Spinal cord (tissue), 10 donors: ENCODE measurements around the gene AGTRAP. TPM values are rescaled to one million over a fixed set of nuclear protein-coding genes. Genes with fewer than 3 reads are reported as not detected.

ENCODE experiments used
- DNase-seq, 6 donors: peaks; one replicate each; pipeline versions ENCODE4 v3.0.0 to v3.0.0-alpha.2; 2013 to 2015; ENCODE audit warnings: low spot score in 6 of 6, low read depth in 4 of 6
- H3K27ac ChIP-seq: one replicate; pipeline ENCODE4 v1.5.1; 2013; ENCODE audit warnings: low read depth, low read length, control low read depth
- H3K27me3 ChIP-seq: one replicate; pipeline ENCODE4 v1.6.1; 2013; ENCODE audit warnings: low read length; ENCODE audit not compliant: control insufficient read depth, insufficient read depth
- H3K36me3 ChIP-seq: one replicate; pipeline ENCODE4 v1.6.1; 2013; ENCODE audit warnings: low read length; ENCODE audit not compliant: control insufficient read depth, insufficient read depth
- H3K4me1 ChIP-seq: one replicate; pipeline ENCODE4 v1.6.1; 2013; ENCODE audit warnings: low read length; ENCODE audit not compliant: control insufficient read depth, insufficient read depth
- H3K4me3 ChIP-seq: one replicate; pipeline ENCODE4 v1.5.1; 2013; ENCODE audit warnings: low read depth, low read length, control low read depth
- H3K9me3 ChIP-seq: one replicate; pipeline ENCODE4 v1.6.1; 2013; ENCODE audit warnings: low read length; ENCODE audit not compliant: control insufficient read depth, insufficient read depth
- WGBS: methylation state at CpG from one replicate; pipeline ENCODE4 v1.1.5; 2013; ENCODE audit warnings: missing lambda C conversion rate; ENCODE audit not compliant: insufficient coverage; 5-methylcytosine and 5-hydroxymethylcytosine counted together
- polyA plus RNA-seq, 2 donors: library from polyadenylated mRNA; unstranded; fragments of 120-200 nt; gene quantifications; one replicate each; pipeline ENCODE4 v1.2.1, GENCODE V29; 2013; ENCODE audit not compliant: insufficient read length in 2 of 2
- total RNA-seq, 2 donors: library from RNA; depleted of rRNA in 1 of 2; stranded (reverse); fragments of 120-200 nt in 1 of 2; fragments of >200 nt in 1 of 2; gene quantifications; one replicate each; pipeline versions ENCODE4 v1.2.3 to v1.2.4, GENCODE V29; 2013 to 2014
- donor health status: healthy.

Gene AGTRAP
- total and polyA plus RNA-seq, 4 donors, result 11.8 to 45.1 (median 21.7) TPM

DNA sequence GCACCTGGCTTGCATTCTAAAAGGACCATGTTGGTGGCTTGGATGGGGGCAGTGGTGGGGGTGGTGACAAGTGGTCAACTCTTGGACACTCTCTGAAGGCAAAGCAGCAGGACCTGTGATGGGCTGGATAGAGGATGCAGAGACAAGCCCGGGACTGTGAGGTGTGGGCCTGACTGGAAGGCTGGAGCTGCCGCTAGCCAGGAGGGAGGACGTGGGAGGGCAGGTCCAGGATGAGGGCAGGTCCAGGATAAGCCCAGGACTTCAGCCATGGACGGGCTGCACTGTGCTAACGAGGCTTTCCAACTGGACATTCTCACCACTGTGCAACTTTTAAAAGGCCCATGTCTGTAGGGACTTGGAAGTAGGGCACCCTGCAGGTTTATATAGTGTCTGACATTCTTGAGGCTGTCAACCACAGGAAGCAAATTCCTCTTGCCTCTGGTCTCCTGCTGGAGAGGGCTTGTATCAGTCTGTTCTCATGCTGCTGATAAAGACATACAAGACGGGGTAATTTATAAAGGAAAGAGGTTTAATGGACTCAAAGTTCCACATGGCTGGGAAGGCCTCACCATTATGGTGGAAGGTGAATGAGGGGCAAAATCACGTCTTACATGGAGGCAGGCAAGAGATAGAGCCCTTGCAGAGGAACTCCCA, 17.7 kb downstream of the AGTRAP start:
- peaks cover 4% of the 10 kb centered on the region for H3K4me1 ChIP-seq
- no peaks in the 10 kb centered on the region for H3K9me3 ChIP-seq
- WGBS, result 54% methylated on average over 6 of the region's 7 CpGs
- no peaks in the 10 kb centered on the region for H3K27me3 ChIP-seq
- H3K27ac ChIP-seq, result no peak overlapping the region
- DNase-seq, result no peak
- H3K36me3 ChIP-seq, result peaks cover 28% of the 10 kb centered on the region
- H3K4me3 ChIP-seq, result no peak overlapping the region

GRCh38 chr1:11757047-11757446, 21.1 kb downstream of the AGTRAP start:
- Histone ChIP-seq H3K9me3 (no peaks in the 10 kb centered on the region), H3K27me3 (peaks cover 7% of the 10 kb centered on the region), H3K27ac (no peak overlapping the region), H3K36me3 (no peaks in the 10 kb centered on the region), H3K4me3 (no peak overlapping the region), H3K4me1 (peaks cover 9% of the 10 kb centered on the region)
- DNase-seq, result no peak
- no CpG with 5 or more reads among the region's 1 CpG for WGBS

- no peak for DNase-seq
- no peak overlapping the region for H3K27ac ChIP-seq
- H3K4me1 ChIP-seq, result peaks cover 6% of the 10 kb centered on the region
- H3K36me3 ChIP-seq, result no peaks in the 10 kb centered on the region
- 88% methylated on average over 3 of the region's 4 CpGs for WGBS
- peaks cover 12% of the 10 kb centered on the region for H3K27me3 ChIP-seq
- no peaks in the 10 kb centered on the region for H3K9me3 ChIP-seq
- H3K4me3 ChIP-seq, result no peak overlapping the region
Observed at GRCh38 chr1:11759791-11760190, 23.9 kb downstream of the AGTRAP start.

DNA sequence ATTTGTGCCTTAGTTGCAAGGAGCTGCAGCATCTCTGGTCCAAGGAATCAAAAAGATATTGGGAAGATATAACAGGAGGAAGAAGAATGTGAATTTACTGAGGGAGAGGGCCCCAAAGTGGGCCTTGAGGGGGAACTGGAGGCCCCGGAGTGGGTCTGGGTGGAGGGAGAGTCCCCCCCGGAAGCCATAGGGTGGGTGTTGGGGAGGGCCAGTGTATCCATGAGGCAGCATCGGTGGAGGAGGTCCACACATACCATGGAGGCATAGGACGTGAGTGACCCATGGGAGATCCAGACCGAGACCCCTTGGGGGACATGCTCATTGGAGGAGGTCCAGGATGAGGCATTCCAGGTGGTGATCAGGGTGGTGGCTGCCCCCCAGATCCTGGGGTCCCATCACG, 25.3 kb downstream of the AGTRAP start:
- Histone ChIP-seq H3K27ac (no peak overlapping the region), H3K4me1 (peaks cover 6% of the 10 kb centered on the region), H3K9me3 (no peaks in the 10 kb centered on the region), H3K36me3 (no peaks in the 10 kb centered on the region), H3K4me3 (no peak overlapping the region), H3K27me3 (peaks cover 12% of the 10 kb centered on the region)
- WGBS, result 91% methylated on average over 6 of the region's 6 CpGs
- no peak for DNase-seq

DNA sequence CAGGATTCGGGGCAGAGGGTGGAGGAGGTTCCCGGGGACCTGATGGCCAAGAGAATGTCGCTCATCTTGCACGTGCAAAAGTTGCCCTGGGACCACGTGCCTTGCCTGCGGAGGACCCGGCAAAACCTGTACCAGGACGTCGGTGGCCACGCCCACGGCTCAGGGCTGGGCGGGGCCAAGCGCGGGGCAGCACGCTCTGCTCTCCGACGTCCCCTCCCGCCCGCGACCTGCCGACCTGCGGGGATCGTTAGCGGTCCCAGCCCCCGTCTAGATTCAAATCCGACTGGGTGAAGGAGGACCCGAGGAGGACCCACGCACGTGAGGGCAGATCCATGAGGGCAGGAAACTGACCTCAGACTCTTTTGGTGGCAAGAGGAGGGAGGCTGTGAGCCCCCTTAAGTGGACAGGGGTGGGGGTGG, 26.1 kb downstream of the AGTRAP start, which contains the start of gene C1orf167:
TSS of gene C1orf167 (plus strand) at position 206 of the 419 bp plus-strand sequence. CDS start 2,208 bp downstream, outside the sequence.
- Histone ChIP-seq H3K27ac (no peak within 1 kb of the TSS), H3K36me3 (no peaks in the 10 kb centered on the region), H3K4me3 (no peak within 1 kb of the TSS), H3K9me3 (no peaks in the 10 kb centered on the region), H3K27me3 (peaks cover 12% of the 10 kb centered on the region), H3K4me1 (peaks cover 6% of the 10 kb centered on the region)
- 6% methylated on average over 29 of the region's 29 CpGs for WGBS
- DNase-seq, result no peak

DNA sequence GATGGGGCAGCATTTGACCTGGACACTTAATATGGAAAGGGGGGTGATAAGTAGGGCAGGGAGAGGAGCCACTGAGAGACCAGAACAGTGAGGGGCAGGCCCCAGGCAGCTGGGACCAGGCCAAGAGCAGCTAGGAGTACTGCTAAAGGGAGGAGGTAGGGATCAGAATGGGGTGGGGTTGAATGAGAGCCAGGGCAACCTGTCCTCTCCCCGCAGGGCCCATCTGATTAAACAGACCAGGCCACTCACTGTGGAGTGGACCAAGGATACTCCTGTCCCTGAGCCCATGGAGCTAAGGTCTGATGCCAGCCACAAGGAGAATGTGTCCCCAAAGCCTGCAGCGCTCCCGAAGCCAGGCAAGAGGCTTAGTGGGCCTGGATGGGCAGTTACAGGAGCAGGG, 28.2 kb downstream of the AGTRAP start:
- no peak overlapping the region for H3K4me3 ChIP-seq
- peaks cover 12% of the 10 kb centered on the region for H3K27me3 ChIP-seq
- no peaks in the 10 kb centered on the region for H3K9me3 ChIP-seq
- peaks cover 6% of the 10 kb centered on the region for H3K4me1 ChIP-seq
- 78% methylated on average over 3 of the region's 3 CpGs for WGBS
- no peak overlapping the region for H3K27ac ChIP-seq
- H3K36me3 ChIP-seq, result no peaks in the 10 kb centered on the region
- DNase-seq, result no peak

DNA sequence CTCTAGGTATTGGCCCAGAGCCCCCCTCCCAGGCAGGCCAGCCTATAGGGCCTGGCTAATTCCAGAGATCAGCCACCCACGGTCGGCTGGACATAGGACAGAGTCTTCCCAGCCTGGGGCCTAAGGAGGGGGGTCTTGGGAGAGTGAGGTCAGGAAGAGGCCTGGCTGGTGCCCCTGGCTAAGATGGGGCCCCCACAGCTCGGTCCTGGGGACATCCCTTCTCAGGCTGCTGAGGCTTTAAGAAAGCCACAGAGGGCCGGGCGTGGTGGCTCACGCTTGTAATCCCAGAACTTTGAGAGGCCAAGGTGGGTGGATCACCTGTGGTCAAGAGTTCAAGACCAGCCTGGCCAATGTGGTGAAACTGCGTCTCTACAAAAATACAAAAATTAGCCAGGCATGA, 28.6 kb downstream of the AGTRAP start:
- Histone ChIP-seq H3K27me3 (peaks cover 12% of the 10 kb centered on the region), H3K4me3 (no peak overlapping the region), H3K9me3 (no peaks in the 10 kb centered on the region), H3K4me1 (peaks cover 6% of the 10 kb centered on the region), H3K36me3 (no peaks in the 10 kb centered on the region), H3K27ac (no peak overlapping the region)
- no peak for DNase-seq
- 71% methylated on average over 7 of the region's 7 CpGs for WGBS

GRCh38 chr1:11765661-11766428, 29.9 kb downstream of the AGTRAP start:
- Histone ChIP-seq H3K4me3 (no peak overlapping the region), H3K9me3 (no peaks in the 10 kb centered on the region), H3K36me3 (no peaks in the 10 kb centered on the region), H3K4me1 (peaks cover 6% of the 10 kb centered on the region), H3K27ac (no peak overlapping the region), H3K27me3 (peaks cover 12% of the 10 kb centered on the region)
- WGBS, result 83% methylated on average over 17 of the region's 19 CpGs
- no peak for DNase-seq

- Histone ChIP-seq H3K4me1 (peaks cover 6% of the 10 kb centered on the region), H3K27ac (no peak overlapping the region), H3K9me3 (no peaks in the 10 kb centered on the region), H3K4me3 (no peak overlapping the region), H3K27me3 (peaks cover 12% of the 10 kb centered on the region), H3K36me3 (no peaks in the 10 kb centered on the region)
- DNase-seq, result no peak
- WGBS, result 69% methylated on average over 14 of the region's 14 CpGs
Observed at GRCh38 chr1:11766429-11766776, 30.5 kb downstream of the AGTRAP start.
